A673 (cell line): ENCODE measurements around the gene B4GALT3. TPM values are rescaled to one million over a fixed set of nuclear protein-coding genes. Genes with fewer than 3 reads are reported as not detected.

ENCODE experiments used
- BruUV-seq: library from RNA; stranded (reverse); fragments of 400-500 nt; replicated peaks from 2 replicates; lab custom pipeline; 2021; lab: Mats Ljungman, UMichigan
- CTCF ChIA-PET: fragments of 300-600 bp; sonication (Branson Sonifier 250); formaldehyde crosslinking; loops from one replicate; lab custom pipeline; 2022; ENCODE audit warnings: antibody characterized with exemption; lab: Charles Lee
- POLR2A ChIA-PET: fragments of 300-600 bp; sonication (Branson Sonifier 250); formaldehyde crosslinking; loops from one replicate; lab custom pipeline; 2022; ENCODE audit warnings: antibody characterized with exemption; ENCODE audit not compliant: low non-redundant PET; lab: Charles Lee
- DNase-seq: peaks from one replicate; pipeline ENCODE4 v3.0.0-alpha.2; 2015; ENCODE audit warnings: low spot score
- H3K27ac ChIP-seq: fragments of 200-600 bp; sonication (generic); 2 replicates; pipeline ENCODE4 v1.5.1; 2016; ENCODE audit warnings: mixed run types, low read depth, mild to moderate bottlenecking, mixed read lengths, antibody characterized with exemption, low read length; ENCODE audit not compliant: poor library complexity, severe bottlenecking
- H3K27me3 ChIP-seq: fragments of 200-600 bp; sonication (generic); replicated peaks from 2 replicates; pipeline ENCODE4 v1.6.1; 2017; ENCODE audit warnings: mixed run types, low read depth, mild to moderate bottlenecking, mixed read lengths, antibody characterized with exemption, low read length; ENCODE audit not compliant: insufficient read depth, poor library complexity
- H3K36me3 ChIP-seq: fragments of 200-600 bp; sonication (generic); 2 replicates; pipeline ENCODE4 v1.6.1; 2016; ENCODE audit warnings: mixed run types, mild to moderate bottlenecking, mixed read lengths, antibody characterized with exemption, low read length; ENCODE audit not compliant: insufficient read depth, poor library complexity, severe bottlenecking
- H3K4me1 ChIP-seq: fragments of 200-600 bp; sonication (generic); 2 replicates; pipeline ENCODE4 v1.6.1; 2017; ENCODE audit warnings: mixed run types, mild to moderate bottlenecking, mixed read lengths, antibody characterized with exemption, low read length; ENCODE audit not compliant: insufficient read depth, poor library complexity, severe bottlenecking
- H3K4me3 ChIP-seq: fragments of 200-600 bp; sonication (generic); 2 replicates; pipeline ENCODE4 v1.5.1; 2016; ENCODE audit warnings: low read depth, mixed run types, mild to moderate bottlenecking, mixed read lengths, low read length; ENCODE audit not compliant: poor library complexity, severe bottlenecking
- H3K9me3 ChIP-seq: fragments of 200-600 bp; sonication (generic); 2 replicates; pipeline ENCODE4 v1.6.1; 2016; ENCODE audit warnings: mixed run types, low read depth, mild to moderate bottlenecking, mixed read lengths, antibody characterized with exemption, low read length; ENCODE audit not compliant: poor library complexity, severe bottlenecking
- CTCF ChIP-seq: fragments of 300-800, 200-600 bp; sonication (generic); conservative IDR thresholded peaks from 2 replicates; pipeline ENCODE4 v1.5.1; 2017; ENCODE audit warnings: low read depth, mild to moderate bottlenecking, antibody characterized with exemption, low read length, moderate library complexity, mixed read lengths
- EZH2 ChIP-seq: fragments of 200-600 bp; sonication (generic); IDR thresholded peaks from 2 replicates; pipeline ENCODE4 v1.6.1; 2017; ENCODE audit warnings: borderline replicate concordance, low read depth, mild to moderate bottlenecking, mixed read lengths, antibody characterized with exemption, low read length; ENCODE audit not compliant: poor library complexity, severe bottlenecking
- intact Hi-C: fragments of 100-400 bp; cut with micrococcal nuclease; formaldehyde crosslinking; loops from one replicate; pipeline ENCODE4 v1.10.0; 2022; ENCODE audit not compliant: unreplicated experiment
- microRNA-seq: library from miRNA; unstranded; fragments of <30 nt; microRNA quantifications from one replicate; pipeline ENCODE4 v1.2.0, GENCODE V29; 2021
- total RNA-seq: library from RNA; stranded (reverse); gene quantifications from 2 replicates; pipeline ENCODE4 v1.2.3, GENCODE V29; 2021

B4GALT3 gene
- total RNA-seq, 1 experiment from 2014 or later = 55.1 TPM

- no peak for DNase-seq
- no peak overlapping the region for H3K27ac ChIP-seq
- POLR2A ChIA-PET = no interaction called here
- H3K36me3 ChIP-seq = peaks cover 70% of the 10 kb centered on the region
- peaks cover 9% of the 10 kb centered on the region for H3K4me1 ChIP-seq
- intact Hi-C loops = no loop called here
- TF ChIP-seq CTCF = no peak
- no peak for TF ChIP-seq EZH2
- H3K9me3 ChIP-seq = no peaks in the 10 kb centered on the region
- no peaks in the 10 kb centered on the region for H3K27me3 ChIP-seq
- CTCF ChIA-PET = interaction anchor here (0.6 kb wide), 1 partner anchor 155 kb away, joined by 6 read pairs; no protein-coding TSS in a partner anchor
- H3K4me3 ChIP-seq = no peak overlapping the region
- no TSS peak for BruUV-seq
Measured at GRCh38 chr1:161122967-161123366, 54.3 kb downstream of the B4GALT3 start.

DNA sequence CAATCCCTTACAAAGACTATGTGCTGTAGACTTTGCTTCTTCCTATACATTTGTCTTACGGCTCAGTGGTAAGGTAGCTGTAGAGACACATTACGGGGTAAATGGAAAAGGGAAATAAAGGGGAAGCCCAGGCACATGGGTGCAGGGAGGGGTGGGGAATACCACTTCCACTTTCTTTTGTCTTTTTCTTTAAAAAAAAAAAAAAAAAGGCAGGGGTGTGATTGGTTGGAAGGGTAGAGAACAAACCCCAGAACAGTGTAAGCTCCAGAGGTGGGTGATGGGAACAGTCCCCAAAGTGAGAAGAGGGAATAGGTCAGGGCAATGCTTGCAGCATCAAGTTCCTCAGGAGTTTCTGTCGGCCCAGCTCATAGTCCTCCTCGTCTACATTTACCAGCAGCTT lies 55.5 kb downstream of the B4GALT3 start:
- H3K4me1 ChIP-seq = peaks cover 12% of the 10 kb centered on the region
- no peak for DNase-seq
- intact Hi-C loops = no loop called here
- H3K27ac ChIP-seq = no peak overlapping the region
- ChIA-PET POLR2A (interaction anchor here (0.7 kb wide), 1 partner anchor 77 kb away, joined by 5 read pairs; the partner anchor contains the start of gene ADAMTS4), CTCF (no interaction called here)
- no peak overlapping the region for H3K4me3 ChIP-seq
- BruUV-seq = no TSS peak
- no peaks in the 10 kb centered on the region for H3K27me3 ChIP-seq
- no peaks in the 10 kb centered on the region for H3K9me3 ChIP-seq
- TF ChIP-seq EZH2 (no peak), CTCF (no peak)
- peaks cover 59% of the 10 kb centered on the region for H3K36me3 ChIP-seq

Small RNA genes lying within 50 kb of the gene (microRNA-seq; reads per million reads assigned to microRNA genes)
- not detected for gene MIR5187

Other genes with a start within 250 kb of the B4GALT3 start
- gene ITLN2, start 222.7 kb downstream of the B4GALT3 start, total RNA-seq = not detected in 2 replicates
- 2.3 and 4.1 TPM in 2 replicates for gene F11R, start 156.4 kb downstream of the B4GALT3 start, total RNA-seq
- gene TSTD1, start 138.5 kb downstream of the B4GALT3 start, total RNA-seq = 1.2 and 1.3 TPM in 2 replicates
- 54.5 and 57.9 TPM in 2 replicates for gene USF1, start 131.5 kb downstream of the B4GALT3 start, total RNA-seq
- gene ARHGAP30, start 107.6 kb downstream of the B4GALT3 start, total RNA-seq = not detected in 2 replicates
- gene NECTIN4, start 87.9 kb downstream of the B4GALT3 start, total RNA-seq = not detected in 2 replicates
- 1.7 and 4.8 TPM in 2 replicates for gene KLHDC9, start 79.1 kb downstream of the B4GALT3 start, total RNA-seq
- gene PFDN2, start 59.5 kb downstream of the B4GALT3 start, total RNA-seq = 131 and 133 TPM in 2 replicates
- 29.3 and 40.3 TPM in 2 replicates for gene NIT1, start 59.4 kb downstream of the B4GALT3 start, total RNA-seq
- 53.0 and 54.6 TPM in 2 replicates for gene DEDD, start 44.8 kb downstream of the B4GALT3 start, total RNA-seq
- 73.6 and 82.7 TPM in 2 replicates for gene UFC1, start 23.5 kb downstream of the B4GALT3 start, total RNA-seq
- 46.2 and 51.8 TPM in 2 replicates for gene USP21, start 18.0 kb downstream of the B4GALT3 start, total RNA-seq
- 24.3 and 25.2 TPM in 2 replicates for gene PPOX, start 11.1 kb downstream of the B4GALT3 start, total RNA-seq
- gene ADAMTS4, start 21.5 kb upstream of the B4GALT3 start, total RNA-seq = 28.6 and 31.6 TPM in 2 replicates
- gene NDUFS2, start 24.9 kb upstream of the B4GALT3 start, total RNA-seq = 123 and 133 TPM in 2 replicates
- 1.2 and 1.5 TPM in 2 replicates for gene FCER1G, start 37.8 kb upstream of the B4GALT3 start, total RNA-seq
- not detected in 2 replicates for gene APOA2, start 46.1 kb upstream of the B4GALT3 start, total RNA-seq
- 14.0 TPM in 2 replicates for gene TOMM40L, start 48.6 kb upstream of the B4GALT3 start, total RNA-seq
- gene NR1I3, start 60.7 kb upstream of the B4GALT3 start, total RNA-seq = not detected in 2 replicates
- gene PCP4L1, start 81.2 kb upstream of the B4GALT3 start, total RNA-seq = not detected in 2 replicates
- 2.6 and 2.8 TPM in 2 replicates for gene MPZ, start 132.5 kb upstream of the B4GALT3 start, total RNA-seq
- gene SDHC, start 136.9 kb upstream of the B4GALT3 start, total RNA-seq = 228 and 249 TPM in 2 replicates
- not detected in 2 replicates for gene CFAP126, start 190.4 kb upstream of the B4GALT3 start, total RNA-seq